WTC11 (cell line): ENCODE measurements around the gene NDUFV2. TPM values are rescaled to one million over a fixed set of nuclear protein-coding genes. Genes with fewer than 3 reads are reported as not detected.

ENCODE experiments used
- ATAC-seq: fragments of 200-7000 bp; cut with Tn5 transposase; 2 replicates; pipeline ENCODE4 v1.10.0; 2021; ENCODE audit warnings: mild to moderate bottlenecking, moderate library complexity
- CTCF ChIA-PET: fragments of 300-600 bp; sonication (Branson Sonifier 250); formaldehyde crosslinking; loops from one replicate; lab custom pipeline; 2021; ENCODE audit warnings: antibody characterized with exemption; lab: Charles Lee
- POLR2A ChIA-PET: fragments of 350-600 bp; sonication (Branson Sonifier 250); formaldehyde crosslinking; loops from one replicate; lab custom pipeline; 2021; ENCODE audit warnings: antibody characterized with exemption; lab: Charles Lee
- DNase-seq: peaks from one replicate; pipeline ENCODE4 v3.0.0; 2021; ENCODE audit warnings: low spot score
- H3K27ac Mint-ChIP-seq: 2 replicates; pipeline ENCODE4 v1.8.0; 2021; ENCODE audit warnings: mixed read lengths
- H3K27me3 Mint-ChIP-seq: 2 replicates; pipeline ENCODE4 v1.8.0; 2021; ENCODE audit warnings: low read depth, mild to moderate bottlenecking, moderate library complexity, mixed read lengths
- H3K36me3 Mint-ChIP-seq: 2 replicates; pipeline ENCODE4 v1.8.0; 2021; ENCODE audit warnings: mixed read lengths
- H3K4me1 Mint-ChIP-seq: 2 replicates; pipeline ENCODE4 v1.8.0; 2022; ENCODE audit warnings: mixed read lengths
- H3K4me3 Mint-ChIP-seq: 2 replicates; pipeline ENCODE4 v1.8.0; 2021; ENCODE audit warnings: mild to moderate bottlenecking, moderate library complexity, mixed read lengths
- H3K9me3 Mint-ChIP-seq: 2 replicates; pipeline ENCODE4 v1.8.0; 2021; ENCODE audit warnings: mixed read lengths
- ARID4B ChIP-seq: sonication (generic); formaldehyde crosslinking; IDR thresholded peaks from 2 replicates; pipeline ENCODE4 v1.8.0; 2023; ENCODE audit warnings: missing genetic modification reagents, mild to moderate bottlenecking, borderline replicate concordance
- ESRRA ChIP-seq: sonication (generic); formaldehyde crosslinking; IDR thresholded peaks from 2 replicates; pipeline ENCODE4 v1.8.1; 2022; ENCODE audit warnings: mild to moderate bottlenecking, missing genetic modification reagents, borderline replicate concordance
- ETV6 ChIP-seq: sonication (generic); formaldehyde crosslinking; IDR thresholded peaks from 2 replicates; pipeline ENCODE4 v1.8.1; 2022; ENCODE audit warnings: mild to moderate bottlenecking, missing genetic modification reagents
- FOXJ3 ChIP-seq: sonication (generic); formaldehyde crosslinking; IDR thresholded peaks from 2 replicates; pipeline ENCODE4 v1.9.0; 2021; ENCODE audit warnings: missing genetic modification reagents, mild to moderate bottlenecking, borderline replicate concordance
- IRF1 ChIP-seq: sonication (generic); formaldehyde crosslinking; IDR thresholded peaks from 2 replicates; pipeline ENCODE4 v1.8.0; 2023; ENCODE audit warnings: missing genetic modification reagents
- KAT7 ChIP-seq: sonication (generic); formaldehyde crosslinking; IDR thresholded peaks from 2 replicates; pipeline ENCODE4 v1.8.1; 2023; ENCODE audit warnings: missing genetic modification reagents, mild to moderate bottlenecking, borderline replicate concordance
- MAX ChIP-seq: sonication (generic); formaldehyde crosslinking; IDR thresholded peaks from 2 replicates; pipeline ENCODE4 v1.8.0; 2022; ENCODE audit warnings: mild to moderate bottlenecking, missing genetic modification reagents
- MYBL2 ChIP-seq: sonication (generic); formaldehyde crosslinking; IDR thresholded peaks from 2 replicates; pipeline ENCODE4 v1.8.1; 2023; ENCODE audit warnings: mild to moderate bottlenecking, moderate library complexity, missing genetic modification reagents
- PRRX2 ChIP-seq: fragments of 250-450 bp; sonication (Bioruptor Pico); IDR thresholded peaks from 2 replicates; pipeline ENCODE4 v1.8.0; 2021; ENCODE audit warnings: mild to moderate bottlenecking
- RELA ChIP-seq: sonication (generic); formaldehyde crosslinking; IDR thresholded peaks from 2 replicates; pipeline ENCODE4 v1.8.1; 2022; ENCODE audit warnings: missing genetic modification reagents, mild to moderate bottlenecking, borderline replicate concordance
- STAT6 ChIP-seq: sonication (generic); formaldehyde crosslinking; conservative IDR thresholded peaks from 2 replicates; pipeline ENCODE4 v1.8.1; 2023; ENCODE audit warnings: mild to moderate bottlenecking, low read depth, missing genetic modification reagents, moderate library complexity
- TP53 ChIP-seq: sonication (generic); formaldehyde crosslinking; IDR thresholded peaks from 2 replicates; pipeline ENCODE4 v1.8.1; 2023; ENCODE audit warnings: mild to moderate bottlenecking, missing genetic modification reagents
- ZNF532 ChIP-seq: fragments of 250-450 bp; sonication (Bioruptor Pico); IDR thresholded peaks from 2 replicates; pipeline ENCODE4 v1.9.0; 2021; ENCODE audit warnings: mild to moderate bottlenecking, borderline replicate concordance
- total RNA-seq: library from RNA; stranded (reverse); gene quantifications from 3 replicates; pipeline ENCODE4 v1.2.3, GENCODE V29; 2021
- TF ChIP-seq, protein P1 (sequence below): sonication (generic); formaldehyde crosslinking; IDR thresholded peaks from 2 replicates; pipeline ENCODE4 v1.8.1; 2022; ENCODE audit warnings: low read depth, missing genetic modification reagents, borderline replicate concordance
- TF ChIP-seq, protein P2 (sequence below): fragments of 250-450 bp; sonication (Bioruptor Pico); conservative IDR thresholded peaks from 2 replicates; pipeline ENCODE4 v1.9.0; 2021; ENCODE audit warnings: mild to moderate bottlenecking
- TF ChIP-seq, protein P3 (sequence below): sonication (generic); formaldehyde crosslinking; IDR thresholded peaks from 2 replicates; pipeline ENCODE4 v1.8.1; 2023; ENCODE audit warnings: mild to moderate bottlenecking, missing genetic modification reagents

NDUFV2 gene
- total RNA-seq, 1 experiment from 2014 or later, result 192 TPM

DNA sequence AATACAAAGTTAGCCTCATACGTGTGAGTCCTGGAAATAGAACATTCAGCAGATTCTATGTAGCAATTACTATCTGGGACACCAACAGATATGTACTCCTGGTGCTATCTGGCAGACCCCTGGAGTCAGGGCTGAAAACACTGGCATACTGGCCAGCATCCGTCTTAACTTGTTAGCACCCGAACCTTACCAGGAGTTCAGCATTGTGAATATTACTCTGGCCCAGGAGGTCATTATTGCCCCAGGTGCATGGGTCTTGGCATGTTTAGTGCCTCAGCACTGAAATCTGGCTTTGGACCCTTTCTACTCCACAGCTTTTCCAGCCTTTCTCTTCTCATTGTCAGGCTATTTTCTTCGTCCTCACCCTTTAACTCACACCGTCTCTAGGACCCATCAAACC, 11.9 kb upstream of the NDUFV2 start:
- peaks cover 6% of the 10 kb centered on the region for H3K4me1 Mint-ChIP-seq
- H3K4me3 Mint-ChIP-seq, result no peak overlapping the region
- TF ChIP-seq ETV6 (no peak), MAX (no peak), ZNF532 (CRISPR knock-in tag) (no peak), KAT7 (CRISPR knock-in tag) (no peak), TP53 (CRISPR knock-in tag) (no peak), RELA (CRISPR knock-in tag) (no peak)
- TF ChIP-seq, protein P1, sequence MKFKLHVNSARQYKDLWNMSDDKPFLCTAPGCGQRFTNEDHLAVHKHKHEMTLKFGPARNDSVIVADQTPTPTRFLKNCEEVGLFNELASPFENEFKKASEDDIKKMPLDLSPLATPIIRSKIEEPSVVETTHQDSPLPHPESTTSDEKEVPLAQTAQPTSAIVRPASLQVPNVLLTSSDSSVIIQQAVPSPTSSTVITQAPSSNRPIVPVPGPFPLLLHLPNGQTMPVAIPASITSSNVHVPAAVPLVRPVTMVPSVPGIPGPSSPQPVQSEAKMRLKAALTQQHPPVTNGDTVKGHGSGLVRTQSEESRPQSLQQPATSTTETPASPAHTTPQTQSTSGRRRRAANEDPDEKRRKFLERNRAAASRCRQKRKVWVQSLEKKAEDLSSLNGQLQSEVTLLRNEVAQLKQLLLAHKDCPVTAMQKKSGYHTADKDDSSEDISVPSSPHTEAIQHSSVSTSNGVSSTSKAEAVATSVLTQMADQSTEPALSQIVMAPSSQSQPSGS (CRISPR knock-in tag), result no peak
- TF ChIP-seq, protein P2, sequence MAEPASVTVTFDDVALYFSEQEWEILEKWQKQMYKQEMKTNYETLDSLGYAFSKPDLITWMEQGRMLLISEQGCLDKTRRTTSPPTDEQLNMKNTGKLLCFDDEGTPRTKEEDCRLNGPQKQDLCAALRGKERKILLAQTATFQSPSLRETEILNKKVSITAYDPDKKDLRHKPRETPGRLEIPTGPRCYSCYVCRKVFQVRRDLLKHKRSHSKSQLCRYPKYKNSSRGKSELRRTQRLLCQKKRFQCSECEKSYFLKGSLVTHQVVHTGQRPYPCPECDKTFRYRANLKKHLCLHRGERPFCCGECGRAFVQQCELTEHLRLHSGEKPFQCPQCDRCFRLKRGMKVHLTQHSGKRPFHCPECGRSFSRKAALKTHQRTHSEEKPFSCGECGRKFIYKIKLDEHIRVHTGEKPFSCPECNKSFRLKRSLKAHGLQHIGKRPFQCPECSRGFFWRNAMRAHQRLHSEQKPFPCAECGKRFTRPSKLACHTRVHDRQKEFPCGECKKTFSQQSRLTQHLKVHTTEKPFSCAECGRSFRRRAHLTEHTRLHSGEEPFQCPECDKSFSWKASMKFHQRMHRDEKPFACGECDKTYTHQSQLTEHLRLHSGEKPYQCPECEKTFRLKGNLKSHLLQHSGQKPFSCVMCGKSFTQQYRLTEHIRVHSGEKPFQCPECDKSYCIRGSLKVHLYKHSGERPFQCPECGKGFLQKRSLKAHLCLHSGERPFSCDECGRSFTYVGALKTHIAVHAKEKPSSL (CRISPR knock-in tag), result no peak
- CTCF ChIA-PET, result no interaction called here
- no peaks in the 10 kb centered on the region for H3K36me3 Mint-ChIP-seq
- H3K27ac Mint-ChIP-seq, result no peak overlapping the region; the same call in 1 of the 2 replicates
- DNase-seq (no peak), ATAC-seq (no peak)
- POLR2A ChIA-PET, result no interaction called here
- peaks cover 4% of the 10 kb centered on the region for H3K9me3 Mint-ChIP-seq
- H3K27me3 Mint-ChIP-seq, result no peaks in the 10 kb centered on the region

DNA sequence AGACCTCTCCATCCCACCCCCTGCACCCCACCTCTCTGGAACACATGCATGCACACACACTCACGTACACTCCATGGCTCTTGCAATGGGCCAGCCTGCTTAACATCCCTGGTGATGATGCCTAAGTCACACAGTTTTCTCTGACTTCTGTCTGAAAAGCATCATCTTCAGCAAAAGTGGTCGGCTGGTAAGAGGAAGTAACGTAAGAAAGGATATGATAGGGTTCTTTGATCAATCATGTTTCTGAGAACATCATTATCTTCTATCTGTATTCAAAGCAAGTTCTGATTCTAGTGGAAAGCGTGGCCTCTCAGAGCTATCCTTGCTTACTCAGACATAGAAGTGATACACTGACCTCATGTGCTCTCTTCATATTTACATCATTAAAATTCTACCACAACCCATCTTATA, 11.4 kb upstream of the NDUFV2 start:
- H3K36me3 Mint-ChIP-seq, result no peaks in the 10 kb centered on the region

More for the DNA sequence above, 11.4 kb upstream of the NDUFV2 start:
- CTCF ChIA-PET, result no interaction called here
- TF ChIP-seq IRF1 (CRISPR knock-in tag) (no peak), ARID4B (CRISPR knock-in tag) (no peak), STAT6 (CRISPR knock-in tag) (no peak), PRRX2 (CRISPR knock-in tag) (no peak), FOXJ3 (CRISPR knock-in tag) (no peak), ESRRA (CRISPR knock-in tag) (no peak), TP53 (CRISPR knock-in tag) (no peak), MYBL2 (CRISPR knock-in tag) (no peak)
- TF ChIP-seq, protein P3, sequence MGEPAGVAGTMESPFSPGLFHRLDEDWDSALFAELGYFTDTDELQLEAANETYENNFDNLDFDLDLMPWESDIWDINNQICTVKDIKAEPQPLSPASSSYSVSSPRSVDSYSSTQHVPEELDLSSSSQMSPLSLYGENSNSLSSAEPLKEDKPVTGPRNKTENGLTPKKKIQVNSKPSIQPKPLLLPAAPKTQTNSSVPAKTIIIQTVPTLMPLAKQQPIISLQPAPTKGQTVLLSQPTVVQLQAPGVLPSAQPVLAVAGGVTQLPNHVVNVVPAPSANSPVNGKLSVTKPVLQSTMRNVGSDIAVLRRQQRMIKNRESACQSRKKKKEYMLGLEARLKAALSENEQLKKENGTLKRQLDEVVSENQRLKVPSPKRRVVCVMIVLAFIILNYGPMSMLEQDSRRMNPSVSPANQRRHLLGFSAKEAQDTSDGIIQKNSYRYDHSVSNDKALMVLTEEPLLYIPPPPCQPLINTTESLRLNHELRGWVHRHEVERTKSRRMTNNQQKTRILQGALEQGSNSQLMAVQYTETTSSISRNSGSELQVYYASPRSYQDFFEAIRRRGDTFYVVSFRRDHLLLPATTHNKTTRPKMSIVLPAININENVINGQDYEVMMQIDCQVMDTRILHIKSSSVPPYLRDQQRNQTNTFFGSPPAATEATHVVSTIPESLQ, result no peak
- TF ChIP-seq, all 79 proteins: peak for 0
- DNase-seq, result no peak
- Mint-ChIP-seq H3K27ac (no peak overlapping the region), H3K27me3 (no peaks in the 10 kb centered on the region), H3K4me1 (peaks cover 9% of the 10 kb centered on the region), H3K9me3 (peaks cover 1% of the 10 kb centered on the region), H3K4me3 (no peak overlapping the region)
- no peak for ATAC-seq
- POLR2A ChIA-PET, result no interaction called here
